ENCODE measurements around the gene SIGLEC8.

SIGLEC8 gene

DNA sequence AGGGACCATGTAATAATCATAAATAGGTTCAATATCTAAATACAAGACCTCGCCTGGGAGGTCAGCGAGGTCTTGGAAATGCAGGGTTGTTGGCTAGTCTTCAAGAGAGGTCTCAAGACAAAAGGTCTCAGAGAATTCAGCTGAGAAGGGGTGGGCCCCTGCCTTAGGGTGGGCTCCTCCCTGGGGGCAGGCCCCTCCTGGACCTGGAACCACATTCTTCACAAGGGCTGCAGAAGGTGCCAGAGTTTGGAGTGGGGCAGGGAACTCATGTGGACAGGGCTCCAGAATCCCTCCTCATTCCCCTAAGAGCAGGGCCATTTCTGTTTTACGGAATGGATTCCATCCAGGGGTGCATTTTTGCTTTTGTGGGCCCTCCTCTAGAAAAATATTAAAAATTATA is 30.2 kb upstream of the SIGLEC8 start:
- TF ChIP-seq, protein P1, sequence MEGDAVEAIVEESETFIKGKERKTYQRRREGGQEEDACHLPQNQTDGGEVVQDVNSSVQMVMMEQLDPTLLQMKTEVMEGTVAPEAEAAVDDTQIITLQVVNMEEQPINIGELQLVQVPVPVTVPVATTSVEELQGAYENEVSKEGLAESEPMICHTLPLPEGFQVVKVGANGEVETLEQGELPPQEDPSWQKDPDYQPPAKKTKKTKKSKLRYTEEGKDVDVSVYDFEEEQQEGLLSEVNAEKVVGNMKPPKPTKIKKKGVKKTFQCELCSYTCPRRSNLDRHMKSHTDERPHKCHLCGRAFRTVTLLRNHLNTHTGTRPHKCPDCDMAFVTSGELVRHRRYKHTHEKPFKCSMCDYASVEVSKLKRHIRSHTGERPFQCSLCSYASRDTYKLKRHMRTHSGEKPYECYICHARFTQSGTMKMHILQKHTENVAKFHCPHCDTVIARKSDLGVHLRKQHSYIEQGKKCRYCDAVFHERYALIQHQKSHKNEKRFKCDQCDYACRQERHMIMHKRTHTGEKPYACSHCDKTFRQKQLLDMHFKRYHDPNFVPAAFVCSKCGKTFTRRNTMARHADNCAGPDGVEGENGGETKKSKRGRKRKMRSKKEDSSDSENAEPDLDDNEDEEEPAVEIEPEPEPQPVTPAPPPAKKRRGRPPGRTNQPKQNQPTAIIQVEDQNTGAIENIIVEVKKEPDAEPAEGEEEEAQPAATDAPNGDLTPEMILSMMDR (IDR thresholded peaks at IDR 0.05; ENCODE audit: insufficient read depth, low read depth, low read length, missing control alignments), result no peak
- no peak overlapping the region for H3K4me3 ChIP-seq (ENCODE audit: low read depth, low read length)
- DNase-seq (ENCODE audit: low read depth), result no peak

DNA sequence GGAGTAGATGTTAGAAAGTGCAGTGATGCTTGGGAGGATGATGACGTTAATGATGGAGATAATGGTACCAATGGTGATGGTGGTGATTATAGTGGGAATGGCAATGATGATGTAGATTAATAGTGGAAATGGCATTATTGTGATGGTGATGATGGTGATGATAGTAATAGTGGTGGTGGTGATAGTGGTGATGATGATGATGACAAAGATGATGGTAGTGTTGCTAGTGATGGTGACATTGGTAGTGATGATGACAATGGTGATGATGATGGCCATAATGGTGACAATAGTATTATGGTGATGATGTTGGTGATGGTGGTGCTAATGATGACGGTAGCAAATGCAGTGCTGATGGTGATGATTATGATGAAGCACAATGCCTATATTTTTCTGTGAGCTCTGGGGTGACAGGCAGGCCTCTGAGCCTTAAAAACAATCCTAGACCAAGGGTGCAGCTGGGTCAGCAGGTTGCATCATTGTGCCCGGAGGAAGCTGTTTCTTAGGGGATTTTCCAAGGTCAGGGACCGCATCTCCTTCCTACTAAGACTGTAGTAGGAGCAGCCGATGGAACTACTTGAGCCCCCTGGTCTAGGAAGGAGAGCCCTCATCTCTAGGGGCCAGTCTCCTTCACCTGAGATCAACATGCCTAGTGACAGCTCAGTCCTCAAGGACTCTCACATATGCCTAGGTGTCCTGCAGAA is 27.9 kb upstream of the SIGLEC8 start:
- TF ChIP-seq, protein P1 (IDR thresholded peaks at IDR 0.05; ENCODE audit: insufficient read depth, low read depth, low read length, missing control alignments), result no peak
- H3K4me3 ChIP-seq (ENCODE audit: low read depth, low read length), result no peak overlapping the region
- DNase-seq (ENCODE audit: low read depth), result no peak

DNA sequence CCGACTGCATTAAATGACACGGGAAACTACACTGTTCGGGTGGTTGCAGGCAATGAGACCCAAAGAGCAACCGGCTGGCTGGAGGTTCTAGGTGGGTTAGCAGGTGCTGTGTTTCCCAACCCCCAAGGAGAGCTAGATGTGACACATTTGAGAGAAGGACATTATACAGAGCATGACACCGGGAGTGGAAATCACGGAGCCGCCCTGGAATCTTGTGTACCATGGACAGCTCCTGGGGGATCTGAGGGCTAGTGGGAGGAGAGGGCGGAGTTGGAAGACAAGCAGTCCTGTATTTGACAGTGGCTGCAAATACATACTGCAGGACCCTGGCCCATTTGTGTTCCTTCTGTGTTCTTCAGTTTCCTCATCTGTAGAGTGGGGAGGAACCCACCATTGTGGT is 22.3 kb upstream of the SIGLEC8 start:
- H3K4me3 ChIP-seq (ENCODE audit: low read depth, low read length), result no peak overlapping the region
- peak; percentile 13 for DNase-seq (ENCODE audit: low read depth)
- TF ChIP-seq, protein P1 (IDR thresholded peaks at IDR 0.05; ENCODE audit: insufficient read depth, low read depth, low read length, missing control alignments), result no peak

DNA sequence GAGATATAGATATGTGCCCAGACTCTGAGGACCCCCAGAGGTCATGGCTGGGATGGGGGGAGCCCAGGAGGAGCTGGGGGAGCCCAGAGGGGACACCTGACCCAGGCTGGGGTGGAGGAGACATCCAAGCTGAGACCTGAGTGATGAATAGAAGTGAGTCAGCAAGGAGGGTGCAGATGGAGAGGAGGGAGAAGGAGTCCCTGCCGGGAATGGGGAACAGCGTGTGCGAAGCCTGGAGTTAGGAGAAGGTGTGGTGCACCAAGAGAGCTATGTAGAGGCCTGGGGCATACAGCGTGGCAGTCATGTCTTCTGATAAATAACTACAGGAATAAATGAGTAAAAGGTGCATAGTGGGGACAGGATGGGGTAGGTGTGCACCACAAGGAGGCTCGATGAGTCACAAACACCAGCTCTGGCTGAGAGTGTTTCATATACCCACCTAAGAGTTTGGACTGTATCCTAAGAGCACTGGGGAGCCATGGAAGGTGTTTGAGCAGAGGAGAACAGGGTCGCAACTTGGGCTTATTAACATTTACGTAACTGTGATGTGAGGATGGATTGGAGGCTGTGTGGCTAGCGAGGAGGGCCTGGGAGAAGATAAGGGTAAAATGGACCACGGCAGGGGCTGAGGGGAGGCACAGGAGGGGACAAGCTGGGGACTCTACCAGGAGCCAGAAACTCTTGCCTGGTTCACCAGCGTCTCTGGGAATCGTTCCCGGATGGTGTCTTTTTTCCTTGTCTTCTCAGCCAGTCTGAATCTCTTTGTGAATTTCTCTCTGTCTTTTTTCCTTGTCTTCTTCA is 21.5 kb upstream of the SIGLEC8 start:
- TF ChIP-seq, protein P1 (IDR thresholded peaks at IDR 0.05; ENCODE audit: insufficient read depth, low read depth, low read length, missing control alignments), result no peak
- no peak overlapping the region for H3K4me3 ChIP-seq (ENCODE audit: low read depth, low read length)
- DNase-seq (ENCODE audit: low read depth), result no peak

DNA sequence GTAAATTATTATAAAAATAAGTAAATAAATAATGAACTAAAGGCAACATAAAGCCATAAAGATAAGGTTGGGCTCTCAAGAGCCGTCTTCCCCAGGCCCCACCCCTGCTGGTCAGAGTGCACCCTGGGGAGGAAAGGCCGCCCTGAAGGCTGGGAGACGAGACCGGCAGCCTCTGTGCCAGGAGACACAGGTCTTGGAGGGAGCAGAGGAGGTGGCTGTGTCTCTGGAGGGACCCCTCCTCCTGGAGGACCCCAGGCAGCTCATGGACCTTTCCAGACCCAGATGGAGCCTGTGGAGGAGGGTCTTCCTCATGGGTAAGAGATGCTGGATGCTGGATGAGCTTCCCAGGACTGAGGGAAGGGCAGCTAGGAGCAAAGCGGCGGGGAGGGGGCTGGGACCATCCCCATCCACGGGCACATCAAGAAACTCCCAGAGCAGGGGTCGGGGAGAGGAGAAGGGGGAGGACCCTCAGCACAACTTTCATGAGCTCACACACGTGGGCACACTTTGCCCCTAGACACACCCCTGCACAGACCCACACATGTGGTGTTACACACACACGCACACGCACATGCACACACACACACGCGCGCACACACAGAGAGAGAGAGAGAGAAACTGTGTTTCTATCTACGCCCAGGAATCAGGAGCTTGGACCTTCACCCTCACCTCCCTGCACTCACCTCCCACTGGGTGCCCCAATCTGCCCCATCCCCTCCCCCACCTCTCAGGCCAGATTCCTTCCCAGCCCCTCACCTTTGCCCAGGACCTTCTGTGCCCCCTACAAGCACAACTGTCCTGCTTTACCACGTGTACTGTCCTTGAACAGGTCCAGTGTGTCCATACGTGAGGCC is 20.4 kb upstream of the SIGLEC8 start, which contains the start of gene CEACAM18:
Gene CEACAM18, plus strand, starts transcription at position 159 of the 854 bp plus-strand sequence.
- no peak for DNase-seq (ENCODE audit: low read depth)
- no peak within 1 kb of the TSS for H3K4me3 ChIP-seq (ENCODE audit: low read depth, low read length)
- TF ChIP-seq, protein P1 (IDR thresholded peaks at IDR 0.05; ENCODE audit: insufficient read depth, low read depth, low read length, missing control alignments), result no peak

DNA sequence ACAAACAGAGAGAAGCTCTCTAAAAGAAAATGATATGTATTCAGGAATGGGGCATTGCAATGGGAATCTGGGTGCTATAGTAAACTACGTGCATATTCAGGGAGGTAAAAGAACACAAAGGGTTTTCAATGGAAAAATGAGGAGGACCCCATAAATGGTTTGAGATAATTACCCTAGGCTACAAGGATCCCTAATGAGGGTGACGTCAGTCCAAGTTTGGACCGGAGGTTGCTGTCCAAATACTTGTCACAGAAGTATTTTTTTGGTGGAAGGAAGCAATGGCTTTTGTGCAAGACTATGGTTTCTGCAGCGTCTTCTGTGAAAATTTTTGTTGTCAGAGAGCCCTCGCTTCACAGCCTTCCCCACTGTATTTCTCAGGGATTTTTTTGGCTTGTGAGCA is 19.1 kb upstream of the SIGLEC8 start:
- DNase-seq (ENCODE audit: low read depth), result no peak
- no peak overlapping the region for H3K4me3 ChIP-seq (ENCODE audit: low read depth, low read length)
- TF ChIP-seq, protein P1 (IDR thresholded peaks at IDR 0.05; ENCODE audit: insufficient read depth, low read depth, low read length, missing control alignments), result no peak
